ENCODE measurements around the gene CNPPD1. TPM values are rescaled to one million over a fixed set of nuclear protein-coding genes. Genes with fewer than 3 reads are reported as not detected.

Gene CNPPD1
- total RNA-seq, 2 donors from 2014 or later, result 27.7 to 33.2 TPM

DNA sequence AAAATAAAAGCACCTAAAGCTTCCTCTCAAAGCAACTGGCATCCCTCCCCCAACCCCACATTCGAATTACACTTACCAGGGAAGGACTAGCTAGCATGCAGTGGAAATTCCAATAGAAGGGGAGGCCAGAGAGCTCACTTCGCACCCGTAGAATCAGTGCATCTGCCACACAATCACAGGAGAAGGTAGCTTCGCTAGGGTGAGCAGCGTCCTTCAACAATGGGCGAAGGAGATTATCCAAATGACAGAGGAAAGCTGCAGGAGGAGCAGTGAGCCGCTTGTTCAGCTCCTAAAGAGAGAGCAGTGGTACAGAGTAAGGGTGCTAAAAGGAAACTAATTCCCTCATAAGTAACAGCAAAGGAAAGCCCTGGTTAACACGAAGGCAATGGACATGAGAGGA, 19.3 kb downstream of the CNPPD1 start:
- WGBS, 2 experiments (ENCODE audit: insufficient coverage in 1 of 2, insufficient read length in 1 of 2), result 73 to 95% methylated on average over 7 to 8 of the region's 8 CpGs
- DNase-seq, result no peak
- peaks cover 22% of the 10 kb centered on the region for H3K36me3 ChIP-seq (ENCODE audit: control insufficient read depth, insufficient read depth, low read length)
- peaks cover 7% of the 10 kb centered on the region for H3K27me3 ChIP-seq (ENCODE audit: control insufficient read depth, insufficient read depth, low read length, poor library complexity, severe bottlenecking)
- peaks cover 5% of the 10 kb centered on the region for H3K4me1 ChIP-seq (ENCODE audit: control insufficient read depth, insufficient read depth, low read length)
- no peak for TF ChIP-seq CTCF (conservative IDR thresholded peaks at IDR 0.05)
- H3K9me3 Mint-ChIP-seq, result no peaks in the 10 kb centered on the region
- H3K4me3 ChIP-seq (ENCODE audit: low read length), result no peak overlapping the region
- peaks cover 15% of the 10 kb centered on the region for H3K4me1 Mint-ChIP-seq
- no peak overlapping the region for H3K9ac ChIP-seq (ENCODE audit: extremely low read depth, low read length, poor library complexity, severe bottlenecking)
- peaks cover 9% of the 10 kb centered on the region for H3K36me3 Mint-ChIP-seq (ENCODE audit: low read depth)
- no peak overlapping the region for H3K4me3 Mint-ChIP-seq
- peaks cover 7% of the 10 kb centered on the region for H3K27me3 Mint-ChIP-seq (ENCODE audit: insufficient read depth)
- no peaks in the 10 kb centered on the region for H3K9me3 ChIP-seq (ENCODE audit: control insufficient read depth, low read length)
- no peak overlapping the region for H3K27ac Mint-ChIP-seq
- no peak overlapping the region for H3K27ac ChIP-seq (ENCODE audit: low read depth, low read length)

DNA sequence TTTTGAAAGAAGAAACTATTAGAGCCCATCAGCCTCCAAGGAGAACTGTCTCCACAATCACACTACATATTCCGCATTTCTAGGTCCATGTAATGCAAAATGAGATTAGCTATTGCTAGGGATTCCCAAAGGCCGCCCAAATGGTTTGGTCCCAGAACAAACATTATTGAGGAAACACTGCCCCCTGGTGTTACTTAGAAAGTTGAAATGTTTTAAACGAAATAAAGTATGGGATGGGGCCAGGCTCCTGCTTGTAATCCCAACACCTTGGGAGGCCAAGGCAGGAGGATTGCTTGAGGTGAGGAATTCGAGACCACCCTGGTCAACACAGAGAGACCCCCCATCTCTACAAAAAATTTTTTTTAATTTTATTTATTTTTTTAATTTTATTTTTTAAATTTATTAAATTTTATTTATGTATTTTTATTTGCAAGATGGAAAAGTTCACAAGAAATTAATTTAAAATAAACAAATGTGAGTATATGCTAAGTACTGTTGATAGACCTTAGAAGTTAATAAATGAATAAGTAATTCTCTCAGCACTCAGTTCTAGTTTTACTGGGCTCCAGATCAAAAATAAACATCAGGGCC, 21.6 kb downstream of the CNPPD1 start:
- Mint-ChIP-seq H3K4me3 (no peak overlapping the region), H3K9me3 (no peaks in the 10 kb centered on the region), H3K27me3 (ENCODE audit: insufficient read depth) (no peaks in the 10 kb centered on the region), H3K4me1 (peaks cover 11% of the 10 kb centered on the region), H3K27ac (no peak overlapping the region), H3K36me3 (ENCODE audit: low read depth) (peaks cover 14% of the 10 kb centered on the region)
- 20 to 27% methylated on average over 1 to 3 of the region's 4 CpGs for WGBS, 2 experiments (ENCODE audit: insufficient coverage in 1 of 2, insufficient read length in 1 of 2)
- DNase-seq, result peak; percentile 64
- Histone ChIP-seq H3K9me3 (ENCODE audit: control insufficient read depth, low read length) (no peaks in the 10 kb centered on the region), H3K36me3 (ENCODE audit: control insufficient read depth, insufficient read depth, low read length) (peaks cover 33% of the 10 kb centered on the region), H3K9ac (ENCODE audit: extremely low read depth, low read length, poor library complexity, severe bottlenecking) (no peak overlapping the region), H3K4me1 (ENCODE audit: control insufficient read depth, insufficient read depth, low read length) (peaks cover 5% of the 10 kb centered on the region), H3K27ac (ENCODE audit: low read depth, low read length) (no peak overlapping the region), H3K4me3 (ENCODE audit: low read length) (no peak overlapping the region), H3K27me3 (ENCODE audit: control insufficient read depth, insufficient read depth, low read length, poor library complexity, severe bottlenecking) (no peaks in the 10 kb centered on the region)
- peak; percentile 82 for TF ChIP-seq CTCF (conservative IDR thresholded peaks at IDR 0.05)

DNA sequence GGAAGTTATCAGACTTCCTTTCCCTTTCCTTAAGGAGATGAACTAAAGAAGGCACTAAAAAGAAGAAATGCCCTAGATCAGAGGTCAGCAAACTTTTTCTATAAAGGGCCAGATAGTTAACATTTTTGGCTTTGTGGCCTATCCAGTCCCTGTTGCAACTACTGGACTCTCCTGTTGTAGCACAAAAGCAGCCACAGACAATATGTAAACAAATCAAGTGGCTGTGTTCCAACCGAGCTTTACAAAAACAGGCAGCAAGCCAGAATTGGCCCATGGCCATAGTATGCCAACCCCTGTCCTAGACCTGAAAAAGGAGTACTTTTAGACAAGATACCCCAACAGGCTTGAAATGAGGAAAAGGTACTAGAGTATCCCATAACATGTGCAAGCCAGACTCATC, 27.1 kb downstream of the CNPPD1 start:
- no peak overlapping the region for H3K4me3 Mint-ChIP-seq
- H3K9me3 Mint-ChIP-seq, result no peaks in the 10 kb centered on the region
- no peak overlapping the region for H3K4me3 ChIP-seq (ENCODE audit: low read length)
- no peaks in the 10 kb centered on the region for H3K27me3 Mint-ChIP-seq (ENCODE audit: insufficient read depth)
- no peaks in the 10 kb centered on the region for H3K4me1 ChIP-seq (ENCODE audit: control insufficient read depth, insufficient read depth, low read length)
- H3K27ac ChIP-seq (ENCODE audit: low read depth, low read length), result no peak overlapping the region
- no peak for TF ChIP-seq CTCF (conservative IDR thresholded peaks at IDR 0.05)
- H3K9ac ChIP-seq (ENCODE audit: extremely low read depth, low read length, poor library complexity, severe bottlenecking), result no peak overlapping the region
- no peaks in the 10 kb centered on the region for H3K9me3 ChIP-seq (ENCODE audit: control insufficient read depth, low read length)
- DNase-seq, result no peak
- H3K27me3 ChIP-seq (ENCODE audit: control insufficient read depth, insufficient read depth, low read length, poor library complexity, severe bottlenecking), result no peaks in the 10 kb centered on the region
- H3K36me3 Mint-ChIP-seq (ENCODE audit: low read depth), result peaks cover 33% of the 10 kb centered on the region
- peaks cover 52% of the 10 kb centered on the region for H3K36me3 ChIP-seq (ENCODE audit: control insufficient read depth, insufficient read depth, low read length)
- no peaks in the 10 kb centered on the region for H3K4me1 Mint-ChIP-seq
- no peak overlapping the region for H3K27ac Mint-ChIP-seq
- WGBS, 2 experiments (ENCODE audit: insufficient coverage in 1 of 2, insufficient read length in 1 of 2), result 67 to 91% methylated on average over 1 of the region's 1 CpG
